ENCODE measurements around the gene TBC1D4. TPM values are rescaled to one million over a fixed set of nuclear protein-coding genes. Genes with fewer than 3 reads are reported as not detected.

Gene TBC1D4
- total RNA-seq, 2 donors from 2014 or later: 27.6 to 56.1 TPM

DNA sequence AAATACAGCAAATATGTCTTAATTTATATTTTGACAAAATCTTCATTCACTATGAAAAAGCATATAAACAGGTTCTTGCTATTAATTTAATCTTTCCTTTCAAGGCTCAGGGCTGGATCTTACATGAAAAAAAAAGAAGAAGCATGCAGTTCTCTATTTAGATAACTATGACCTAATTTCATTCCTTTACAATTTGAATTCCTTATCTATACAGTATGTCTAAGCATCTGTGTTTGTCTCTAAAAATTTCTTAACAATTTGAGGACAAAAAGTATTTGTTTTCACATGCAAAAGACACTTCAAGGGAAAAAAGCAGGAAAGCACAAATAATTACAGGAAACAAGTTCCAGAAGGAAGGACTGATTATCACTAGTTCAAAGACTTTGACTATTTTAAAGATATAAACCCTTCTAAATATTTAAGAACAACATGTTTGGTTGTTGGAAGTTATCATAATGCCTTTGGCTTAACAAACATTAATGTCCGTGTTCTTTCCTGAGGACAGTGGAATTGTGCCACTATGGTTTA lies 157.5 kb downstream of the TBC1D4 start:
- Histone ChIP-seq H3K4me3 (no peak overlapping the region), H3K27ac (no peak overlapping the region), H3K4me1 (replicated peaks) (no peaks in the 10 kb centered on the region), H3K36me3 (no peaks in the 10 kb centered on the region), H3K27me3 (replicated peaks; ENCODE audit: insufficient read depth) (no peaks in the 10 kb centered on the region), H3K9me3 (no peaks in the 10 kb centered on the region)
- TF ChIP-seq POLR2AphosphoS5 (IDR thresholded peaks at IDR 0.05) (no peak), POLR2A (IDR thresholded peaks at IDR 0.05) (no peak)
- TF ChIP-seq, protein P1, sequence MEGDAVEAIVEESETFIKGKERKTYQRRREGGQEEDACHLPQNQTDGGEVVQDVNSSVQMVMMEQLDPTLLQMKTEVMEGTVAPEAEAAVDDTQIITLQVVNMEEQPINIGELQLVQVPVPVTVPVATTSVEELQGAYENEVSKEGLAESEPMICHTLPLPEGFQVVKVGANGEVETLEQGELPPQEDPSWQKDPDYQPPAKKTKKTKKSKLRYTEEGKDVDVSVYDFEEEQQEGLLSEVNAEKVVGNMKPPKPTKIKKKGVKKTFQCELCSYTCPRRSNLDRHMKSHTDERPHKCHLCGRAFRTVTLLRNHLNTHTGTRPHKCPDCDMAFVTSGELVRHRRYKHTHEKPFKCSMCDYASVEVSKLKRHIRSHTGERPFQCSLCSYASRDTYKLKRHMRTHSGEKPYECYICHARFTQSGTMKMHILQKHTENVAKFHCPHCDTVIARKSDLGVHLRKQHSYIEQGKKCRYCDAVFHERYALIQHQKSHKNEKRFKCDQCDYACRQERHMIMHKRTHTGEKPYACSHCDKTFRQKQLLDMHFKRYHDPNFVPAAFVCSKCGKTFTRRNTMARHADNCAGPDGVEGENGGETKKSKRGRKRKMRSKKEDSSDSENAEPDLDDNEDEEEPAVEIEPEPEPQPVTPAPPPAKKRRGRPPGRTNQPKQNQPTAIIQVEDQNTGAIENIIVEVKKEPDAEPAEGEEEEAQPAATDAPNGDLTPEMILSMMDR (IDR thresholded peaks at IDR 0.05): no peak
- DNase-seq (ENCODE audit: low spot score): no peak
- 61% methylated on average over 1 of the region's 1 CpG for WGBS
- intact Hi-C loops (cut with DNase I): no loop called here

DNA sequence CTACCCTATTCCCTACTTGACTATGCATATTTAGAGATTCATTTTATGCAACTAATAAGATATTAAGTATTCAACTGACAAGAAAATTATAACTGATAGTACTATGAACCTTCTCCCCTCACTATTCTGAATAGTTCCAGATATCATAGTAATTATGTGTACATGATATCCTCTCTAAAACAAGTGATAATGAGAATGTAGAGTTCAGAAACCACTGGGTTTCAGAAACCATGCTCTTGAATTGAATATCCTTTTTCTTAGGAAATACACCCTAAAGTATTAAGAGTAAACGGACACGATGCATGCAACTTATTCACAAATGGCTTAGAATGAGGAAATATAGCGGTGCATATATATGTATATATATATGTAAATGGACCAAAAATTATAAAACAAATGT lies 160.9 kb downstream of the TBC1D4 start:
- Histone ChIP-seq H3K9me3 (no peaks in the 10 kb centered on the region), H3K4me1 (replicated peaks) (no peaks in the 10 kb centered on the region), H3K27me3 (replicated peaks; ENCODE audit: insufficient read depth) (no peaks in the 10 kb centered on the region), H3K4me3 (no peak overlapping the region), H3K36me3 (no peaks in the 10 kb centered on the region), H3K27ac (no peak overlapping the region)
- intact Hi-C loops (cut with DNase I): no loop called here
- TF ChIP-seq POLR2AphosphoS5 (IDR thresholded peaks at IDR 0.05) (no peak), POLR2A (IDR thresholded peaks at IDR 0.05) (no peak)
- TF ChIP-seq, protein P1 (IDR thresholded peaks at IDR 0.05): no peak
- WGBS: over 99% methylated on average over 3 of the region's 3 CpGs
- no peak for DNase-seq (ENCODE audit: low spot score)

DNA sequence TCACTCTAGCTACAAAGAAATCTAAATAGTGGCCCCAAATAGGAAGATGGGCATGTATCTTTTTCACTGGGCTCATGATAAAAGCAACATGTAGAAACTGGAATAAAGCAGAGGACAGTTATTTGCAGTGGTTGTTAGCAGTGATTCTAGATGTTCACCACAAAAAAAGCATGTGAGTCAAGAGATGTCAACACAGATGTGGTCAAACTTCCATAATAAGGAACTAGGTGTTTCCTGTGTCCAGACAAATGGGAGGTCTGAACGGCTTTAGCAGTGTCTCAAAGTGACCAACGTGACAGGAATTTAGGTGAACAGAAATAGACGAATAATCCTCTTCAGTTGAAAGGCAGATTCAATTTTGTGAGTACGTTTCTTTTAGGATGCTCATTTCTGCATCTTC lies 162.7 kb downstream of the TBC1D4 start:
- intact Hi-C loops (cut with DNase I): no loop called here
- Histone ChIP-seq H3K27me3 (replicated peaks; ENCODE audit: insufficient read depth) (no peaks in the 10 kb centered on the region), H3K4me3 (no peak overlapping the region), H3K9me3 (no peaks in the 10 kb centered on the region), H3K36me3 (no peaks in the 10 kb centered on the region), H3K4me1 (replicated peaks) (no peaks in the 10 kb centered on the region), H3K27ac (no peak overlapping the region)
- TF ChIP-seq, protein P1 (IDR thresholded peaks at IDR 0.05): no peak
- no peak for TF ChIP-seq POLR2A (IDR thresholded peaks at IDR 0.05)
- no peak for TF ChIP-seq POLR2AphosphoS5 (IDR thresholded peaks at IDR 0.05)
- WGBS: 79% methylated on average over 4 of the region's 4 CpGs
- DNase-seq (ENCODE audit: low spot score): no peak

DNA sequence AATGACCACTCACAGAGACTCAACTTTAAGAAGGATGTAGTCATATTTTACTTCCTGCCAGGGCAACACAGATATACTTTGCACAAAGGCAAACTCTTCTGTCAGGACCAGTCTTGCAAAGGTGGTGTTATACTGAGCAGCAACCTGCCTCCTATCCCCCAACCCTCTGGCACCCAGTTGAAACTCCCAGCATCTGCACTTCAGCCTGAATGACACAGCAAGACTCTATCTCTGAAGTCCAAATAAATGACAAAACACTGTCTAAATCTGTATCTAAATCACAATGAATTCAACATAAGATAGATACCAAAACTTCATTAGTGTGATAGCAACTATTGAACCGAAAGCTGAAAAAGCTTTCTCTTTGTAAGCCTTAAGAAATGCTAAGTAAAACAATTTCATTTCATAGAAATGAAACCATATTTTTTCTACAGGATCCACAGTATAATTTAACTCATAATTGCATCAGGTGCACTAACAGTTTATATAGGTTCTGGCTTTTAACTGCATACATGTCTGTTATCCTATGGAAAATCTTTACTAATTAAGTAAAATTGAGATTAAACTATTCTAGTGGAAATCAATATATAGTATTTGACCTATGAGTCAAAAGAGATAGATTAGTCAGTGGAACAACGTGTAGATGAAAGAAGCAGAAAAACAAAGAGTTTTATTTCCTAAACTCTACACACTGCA lies 163.7 kb downstream of the TBC1D4 start:
- DNase-seq (ENCODE audit: low spot score): no peak
- no peaks in the 10 kb centered on the region for H3K4me1 ChIP-seq (replicated peaks)
- no peaks in the 10 kb centered on the region for H3K27me3 ChIP-seq (replicated peaks; ENCODE audit: insufficient read depth)
- intact Hi-C loops (cut with DNase I): no loop called here
- H3K36me3 ChIP-seq: no peaks in the 10 kb centered on the region
- no peaks in the 10 kb centered on the region for H3K9me3 ChIP-seq
- WGBS: 94% methylated on average over 2 of the region's 2 CpGs
- H3K4me3 ChIP-seq: no peak overlapping the region
- no peak for TF ChIP-seq POLR2AphosphoS5 (IDR thresholded peaks at IDR 0.05)
- TF ChIP-seq POLR2A (IDR thresholded peaks at IDR 0.05): no peak
- TF ChIP-seq, protein P1 (IDR thresholded peaks at IDR 0.05): no peak
- no peak overlapping the region for H3K27ac ChIP-seq

DNA sequence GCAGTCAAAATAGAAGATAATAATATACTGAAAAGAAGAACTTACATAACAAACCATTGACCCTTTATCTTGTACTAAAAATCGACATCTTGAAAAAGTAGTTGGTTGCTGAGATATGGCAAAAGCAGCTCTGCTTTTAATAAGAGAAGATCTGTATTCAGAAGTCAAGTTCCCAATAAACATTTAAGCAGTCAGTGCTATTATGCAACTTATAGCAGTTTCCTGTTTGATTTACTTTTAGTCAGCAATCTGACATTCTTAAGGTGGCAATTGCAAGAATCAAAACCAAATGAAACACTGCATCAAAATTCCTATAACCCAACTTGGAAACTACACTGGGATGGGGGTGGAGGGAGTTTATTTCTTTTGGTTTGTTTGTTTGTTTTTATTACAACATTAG lies 165.5 kb downstream of the TBC1D4 start:
- Histone ChIP-seq H3K27me3 (replicated peaks; ENCODE audit: insufficient read depth) (no peaks in the 10 kb centered on the region), H3K27ac (no peak overlapping the region), H3K9me3 (no peaks in the 10 kb centered on the region), H3K4me1 (replicated peaks) (no peaks in the 10 kb centered on the region), H3K36me3 (no peaks in the 10 kb centered on the region), H3K4me3 (no peak overlapping the region)
- DNase-seq (ENCODE audit: low spot score): no peak
- TF ChIP-seq, protein P1 (IDR thresholded peaks at IDR 0.05): no peak
- no peak for TF ChIP-seq POLR2A (IDR thresholded peaks at IDR 0.05)
- TF ChIP-seq POLR2AphosphoS5 (IDR thresholded peaks at IDR 0.05): no peak
- intact Hi-C loops (cut with DNase I): no loop called here
- WGBS: 33% methylated on average over 1 of the region's 1 CpG

All from prostate gland (tissue), 2 donors.